Ishikawa (cell line): ENCODE data around the gene ARHGAP32.

Experiments
- CEBPB ChIP-seq: IDR thresholded peaks from 2 replicates; pipeline ENCODE4 v1.6.1; 2012
- CREB1 ChIP-seq: IDR thresholded peaks from 2 replicates; pipeline ENCODE4 v1.6.1; 2012; ENCODE audit warnings: low read depth
- EGR1 ChIP-seq: IDR thresholded peaks from 2 replicates; pipeline ENCODE4 v1.6.1; 2012
- EP300 ChIP-seq: IDR thresholded peaks from 2 replicates; pipeline ENCODE4 v1.6.1; 2012; ENCODE audit warnings: borderline replicate concordance
- FOXM1 ChIP-seq: IDR thresholded peaks from 2 replicates; pipeline ENCODE4 v1.6.1; 2012; ENCODE audit warnings: low read depth, borderline replicate concordance
- MAX ChIP-seq: IDR thresholded peaks from 2 replicates; pipeline ENCODE4 v1.6.1; 2012
- NFIC ChIP-seq: IDR thresholded peaks from 2 replicates; pipeline ENCODE4 v1.6.1; 2012
- RAD21 ChIP-seq: IDR thresholded peaks from 2 replicates; pipeline ENCODE4 v1.6.1; 2012; ENCODE audit warnings: low read depth
- REST ChIP-seq: IDR thresholded peaks from 2 replicates; pipeline ENCODE4 v1.6.1; 2012; ENCODE audit warnings: low read depth, mild to moderate bottlenecking
- TAF1 ChIP-seq: IDR thresholded peaks from 2 replicates; pipeline ENCODE4 v1.6.1; 2012; ENCODE audit warnings: low read depth, mild to moderate bottlenecking
- TCF12 ChIP-seq: IDR thresholded peaks from 2 replicates; pipeline ENCODE4 v1.6.1; 2012; ENCODE audit warnings: low read depth
- TEAD4 ChIP-seq: IDR thresholded peaks from 2 replicates; pipeline ENCODE4 v1.6.1; 2012
- USF1 ChIP-seq: IDR thresholded peaks from 2 replicates; pipeline ENCODE4 v1.6.1; 2012
- YY1 ChIP-seq: IDR thresholded peaks from 2 replicates; pipeline ENCODE4 v1.6.1; 2012; ENCODE audit warnings: low read depth
- ZBTB7A ChIP-seq: IDR thresholded peaks from 2 replicates; pipeline ENCODE4 v1.6.1; 2012; ENCODE audit warnings: low read depth

The ARHGAP32 gene

GRCh38 chr11:129192150-129192549, at the start of gene ARHGAP32:
Gene ARHGAP32, minus strand, starts transcription at chr11:129192325. Its CDS starts 127 bp downstream, at chr11:129192198.
- no peak for TF ChIP-seq NFIC
- no peak for TF ChIP-seq CREB1
- TF ChIP-seq EGR1, result no peak
- TF ChIP-seq ZBTB7A, result no peak
- no peak for TF ChIP-seq YY1
- TF ChIP-seq RAD21, result no peak
- no peak for TF ChIP-seq MAX
- no peak for TF ChIP-seq FOXM1
- no peak for TF ChIP-seq TCF12
- no peak for TF ChIP-seq TAF1
- no peak for TF ChIP-seq REST
- no peak for TF ChIP-seq CEBPB
- no peak for TF ChIP-seq USF1

GRCh38 chr11:129239207-129239606, 47.1 kb upstream of the ARHGAP32 start:
- TF ChIP-seq FOXM1 (no peak), TEAD4 (no peak), EGR1 (no peak), EP300 (no peak), USF1 (no peak), REST (no peak), MAX (no peak), RAD21 (no peak), TAF1 (no peak), TCF12 (no peak), ZBTB7A (no peak)

GRCh38 chr11:129237880-129238638, 45.9 kb upstream of the ARHGAP32 start:
- TF ChIP-seq EGR1 (no peak), NFIC (no peak), TEAD4 (no peak), TCF12 (no peak), FOXM1 (no peak), TAF1 (no peak), REST (no peak), CEBPB (no peak), YY1 (no peak), ZBTB7A (no peak), MAX (no peak), USF1 (no peak), EP300 (no peak), CREB1 (no peak), RAD21 (no peak)

GRCh38 chr11:129237456-129237855, 45.3 kb upstream of the ARHGAP32 start:
- TF ChIP-seq NFIC, result no peak
- TF ChIP-seq YY1, result no peak
- TF ChIP-seq REST, result no peak
- no peak for TF ChIP-seq CEBPB
- TF ChIP-seq ZBTB7A, result no peak
- TF ChIP-seq CREB1, result no peak
- no peak for TF ChIP-seq TCF12
- no peak for TF ChIP-seq EP300
- TF ChIP-seq MAX, result no peak
- TF ChIP-seq RAD21, result no peak
- TF ChIP-seq EGR1, result no peak
- TF ChIP-seq TAF1, result no peak
- TF ChIP-seq TEAD4, result no peak
- no peak for TF ChIP-seq USF1
